Breast epithelium (tissue), 4 donors: ENCODE data around the gene ZHX3. TPM values are rescaled to one million over a fixed set of nuclear protein-coding genes. Genes with fewer than 3 reads are reported as not detected.

ENCODE experiments used
- DNase-seq, 2 donors: peaks; one replicate each; pipeline ENCODE4 v3.0.0-alpha.2; 2019; ENCODE audit warnings: low spot score in 2 of 2
- H3K27ac ChIP-seq, 2 donors: fragments of 200-600 bp; sonication (generic) in 1 of 2; one replicate each; pipeline ENCODE4 v1.5.1; 2016 to 2019; ENCODE audit warnings: mild to moderate bottlenecking in 1 of 2
- H3K27me3 ChIP-seq, 2 donors: fragments of 200-600 bp; sonication (generic) in 1 of 2; one replicate each; pipeline versions ENCODE4 v1.5.1 to v1.6.0; 2017 to 2019; ENCODE audit warnings: control low read depth in 1 of 2, mild to moderate bottlenecking in 1 of 2
- H3K36me3 ChIP-seq: fragments of 200-600 bp; one replicate; pipeline ENCODE4 v1.5.1; 2019
- H3K4me1 ChIP-seq, 2 donors: fragments of 200-600 bp; sonication (generic); one replicate each; pipeline ENCODE4 v1.5.1; 2016 to 2019; ENCODE audit warnings: control low read depth in 1 of 2
- H3K4me3 ChIP-seq, 3 donors: fragments of 200-600 bp; sonication (generic); 1 replicate in 2 of 3; 2 replicates in 1 of 3; pipeline ENCODE4 v1.5.1; 2016 to 2019; ENCODE audit warnings: mild to moderate bottlenecking in 3 of 3, moderate library complexity in 2 of 3
- H3K9me3 ChIP-seq, 2 donors: fragments of 200-600 bp; sonication (generic) in 1 of 2; one replicate each; pipeline ENCODE4 v1.5.1; 2016 to 2019; ENCODE audit warnings: control low read depth in 1 of 2
- CTCF ChIP-seq, 3 donors: fragments of 450-650 bp; IDR thresholded peaks; one replicate each; pipeline ENCODE4 v1.5.1; 2016 to 2017; ENCODE audit warnings: antibody characterized with exemption in 3 of 3, mild to moderate bottlenecking in 3 of 3, moderate library complexity in 3 of 3
- POLR2A ChIP-seq: fragments of 450-650 bp; IDR thresholded peaks from one replicate; pipeline ENCODE4 v1.6.1; 2016; ENCODE audit warnings: antibody characterized with exemption, mild to moderate bottlenecking, moderate library complexity
- POLR2AphosphoS5 ChIP-seq, 3 donors: sonication (generic); formaldehyde crosslinking; IDR thresholded peaks; one replicate each; pipeline ENCODE4 v1.6.1; 2017; ENCODE audit warnings: antibody characterized with exemption in 3 of 3
- intact Hi-C: fragments of 100-400 bp; cut with DNase I; formaldehyde crosslinking; loops from one replicate; pipeline ENCODE4 v1.15.1; 2023; ENCODE audit warnings: low total_unique reads
- total RNA-seq, 3 donors: library from RNA; depleted of rRNA; stranded (reverse); fragments of >200 nt; gene quantifications; one replicate each; pipeline ENCODE4 v1.1.0, GENCODE V29; 2016

ZHX3 gene
- total RNA-seq, 3 donors from 2014 or later = 34.4 to 35.7 (median 34.6) TPM

GRCh38 chr20:41277049-41277448 lies 40.5 kb downstream of the ZHX3 start:
- Histone ChIP-seq H3K4me1 (peaks cover 0 to 7% of the 10 kb centered on the region in 2 donors), H3K27me3 (no peaks in the 10 kb centered on the region), H3K4me3 (no peak overlapping the region), H3K27ac (peak overlapping the region in 1 of 2 donors; percentile 23), H3K9me3 (no peaks in the 10 kb centered on the region), H3K36me3 (no peaks in the 10 kb centered on the region)
- no peak for TF ChIP-seq CTCF (IDR thresholded peaks at IDR 0.05)
- TF ChIP-seq POLR2A = no peak
- TF ChIP-seq POLR2AphosphoS5 (IDR thresholded peaks at IDR 0.05) = no peak
- no peak for DNase-seq
- intact Hi-C loops = no loop called here

DNA sequence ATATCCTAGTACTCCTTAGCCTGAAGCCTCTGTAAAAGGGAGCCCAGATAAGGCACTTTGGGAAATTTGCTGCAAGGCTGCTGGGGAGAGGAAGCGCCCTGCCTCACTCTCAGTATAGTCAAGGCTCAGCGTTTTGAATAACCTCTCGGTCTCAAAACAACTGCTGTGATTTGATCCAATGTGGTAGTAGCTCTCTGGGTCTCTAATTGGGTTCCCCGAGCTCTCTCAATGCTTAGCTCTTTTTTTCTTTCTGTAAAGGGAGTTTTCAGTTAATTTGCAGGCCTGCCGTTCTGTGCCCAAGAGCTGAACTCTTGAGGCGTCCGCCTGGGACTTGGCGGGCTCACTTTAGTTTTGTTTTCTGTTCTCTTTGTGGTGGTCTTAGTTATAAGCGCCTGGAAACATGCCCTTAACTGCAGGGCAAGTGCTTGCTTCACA lies 41.2 kb downstream of the ZHX3 start:
- Histone ChIP-seq H3K36me3 (no peaks in the 10 kb centered on the region), H3K4me1 (peaks cover 0 to 7% of the 10 kb centered on the region in 2 donors), H3K4me3 (no peak overlapping the region), H3K27me3 (no peaks in the 10 kb centered on the region), H3K9me3 (no peaks in the 10 kb centered on the region), H3K27ac (peak overlapping the region in 1 of 2 donors; percentile 23)
- no peak for DNase-seq
- TF ChIP-seq POLR2AphosphoS5 (IDR thresholded peaks at IDR 0.05) (no peak), CTCF (IDR thresholded peaks at IDR 0.05) (no peak), POLR2A (no peak)
- intact Hi-C loops = no loop called here

DNA sequence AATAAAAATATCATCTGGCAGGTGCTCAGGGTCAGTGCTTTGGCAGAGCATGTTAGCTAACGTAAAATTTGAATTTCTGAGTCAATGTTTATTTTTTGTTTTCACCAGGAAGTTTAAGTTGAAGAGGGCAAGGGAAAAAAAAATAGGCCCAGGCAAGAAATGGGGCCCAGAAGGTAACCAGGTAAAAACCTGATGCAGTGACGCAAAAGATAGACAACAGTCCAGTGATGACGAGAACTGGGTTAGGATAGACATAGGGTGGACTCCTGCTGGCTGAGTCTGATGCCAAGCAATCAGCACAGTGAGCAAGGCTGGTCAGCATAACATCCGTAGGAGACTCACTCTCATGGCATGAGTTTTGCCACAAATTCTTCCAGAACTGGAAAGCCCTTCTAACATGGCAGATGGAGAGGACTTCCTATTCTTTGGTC lies 42.2 kb downstream of the ZHX3 start:
- intact Hi-C loops = no loop called here
- no peaks in the 10 kb centered on the region for H3K36me3 ChIP-seq
- H3K27me3 ChIP-seq = no peaks in the 10 kb centered on the region
- H3K27ac ChIP-seq = peak overlapping the region; percentile 23 to 68
- peaks cover 0 to 7% of the 10 kb centered on the region in 2 donors for H3K4me1 ChIP-seq
- H3K9me3 ChIP-seq = no peaks in the 10 kb centered on the region
- H3K4me3 ChIP-seq = no peak overlapping the region
- no peak for TF ChIP-seq POLR2AphosphoS5 (IDR thresholded peaks at IDR 0.05)
- TF ChIP-seq CTCF (IDR thresholded peaks at IDR 0.05) = no peak
- no peak for TF ChIP-seq POLR2A
- DNase-seq = no peak

DNA sequence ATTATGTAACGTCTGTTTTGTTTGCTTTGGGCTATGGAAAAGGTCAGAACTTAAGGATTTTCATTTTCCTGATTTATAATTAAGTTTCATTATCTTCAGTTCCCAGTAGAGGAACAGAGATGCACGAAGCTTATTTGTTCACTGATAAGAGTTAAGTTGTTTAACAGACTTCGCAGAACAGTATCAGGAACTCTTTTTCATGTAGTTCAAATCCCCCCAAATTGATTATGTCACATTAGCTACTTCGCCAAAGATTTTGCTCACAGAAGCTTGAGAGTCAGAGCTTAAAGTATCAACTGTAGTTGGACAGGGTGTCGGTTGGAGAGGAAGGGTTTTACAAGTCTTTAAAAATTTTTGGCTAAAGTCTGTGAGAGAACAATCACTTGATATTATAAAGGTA lies 43.4 kb downstream of the ZHX3 start:
- Histone ChIP-seq H3K9me3 (no peaks in the 10 kb centered on the region), H3K36me3 (no peaks in the 10 kb centered on the region), H3K4me3 (no peak overlapping the region), H3K27ac (peak overlapping the region in 1 of 2 donors; percentile 33), H3K27me3 (no peaks in the 10 kb centered on the region), H3K4me1 (peaks cover 0 to under 1% of the 10 kb centered on the region in 2 donors)
- no peak for TF ChIP-seq CTCF (IDR thresholded peaks at IDR 0.05)
- no peak for TF ChIP-seq POLR2A
- no peak for TF ChIP-seq POLR2AphosphoS5 (IDR thresholded peaks at IDR 0.05)
- intact Hi-C loops = no loop called here
- DNase-seq = no peak

GRCh38 chr20:41273445-41273844 lies 44.1 kb downstream of the ZHX3 start:
- intact Hi-C loops = no loop called here
- no peak overlapping the region for H3K4me3 ChIP-seq
- H3K4me1 ChIP-seq = no peaks in the 10 kb centered on the region
- DNase-seq = no peak
- no peaks in the 10 kb centered on the region for H3K9me3 ChIP-seq
- H3K36me3 ChIP-seq = no peaks in the 10 kb centered on the region
- H3K27ac ChIP-seq = no peak overlapping the region
- H3K27me3 ChIP-seq = no peaks in the 10 kb centered on the region
- TF ChIP-seq POLR2AphosphoS5 (IDR thresholded peaks at IDR 0.05) (no peak), POLR2A (no peak), CTCF (IDR thresholded peaks at IDR 0.05) (no peak)
